GM23248 (cell line): ENCODE measurements around the gene CPNE2.

Experiments
- EZH2 ChIP-seq: fragments of 200-600 bp; sonication (generic); IDR thresholded peaks from 2 replicates; pipeline ENCODE4 v1.6.1; 2018; ENCODE audit warnings: antibody characterized with exemption, mild to moderate bottlenecking; ENCODE audit not compliant: insufficient read depth, poor library complexity, severe bottlenecking
- EZH2phosphoT487 ChIP-seq: fragments of 200-600 bp; sonication (generic); IDR thresholded peaks from 2 replicates; pipeline ENCODE4 v1.6.1; 2018; ENCODE audit warnings: antibody characterized with exemption, moderate library complexity, mild to moderate bottlenecking, low read depth; ENCODE audit not compliant: insufficient read depth

- TF ChIP-seq EZH2phosphoT487 (no peak), EZH2 (no peak)
These were observed 42.7 kb upstream of the CPNE2 start for GRCh38 chr16:57049678-57050077.
